Endometrial microvascular endothelial cells (primary cell): ENCODE results near the gene GNA12. TPM values are rescaled to one million over a fixed set of nuclear protein-coding genes. Genes with fewer than 3 reads are reported as not detected.
"Not testable (repeated sequence)": the region's sequence is repeated elsewhere in the genome, so short reads cannot be mapped to it uniquely, and the experiment has no call there.

ENCODE experiments used
- in situ Hi-C: cut with HindIII; loops from 2 replicates; pipeline ENCODE4 v1.10.0; 2017; ENCODE audit warnings: low sequenced_read_pairs, low pct_unique_long_range_greater_than_20kb; ENCODE audit errors: inconsistent ontology term
- total RNA-seq: library from RNA; depleted of rRNA; stranded (reverse); fragments of >200 nt; gene quantifications from one replicate; pipeline ENCODE4 v1.2.3, GENCODE V29; 2015; ENCODE audit errors: inconsistent ontology term

GNA12 gene
- total RNA-seq, 1 donor from 2014 or later, result 66.5 TPM

DNA sequence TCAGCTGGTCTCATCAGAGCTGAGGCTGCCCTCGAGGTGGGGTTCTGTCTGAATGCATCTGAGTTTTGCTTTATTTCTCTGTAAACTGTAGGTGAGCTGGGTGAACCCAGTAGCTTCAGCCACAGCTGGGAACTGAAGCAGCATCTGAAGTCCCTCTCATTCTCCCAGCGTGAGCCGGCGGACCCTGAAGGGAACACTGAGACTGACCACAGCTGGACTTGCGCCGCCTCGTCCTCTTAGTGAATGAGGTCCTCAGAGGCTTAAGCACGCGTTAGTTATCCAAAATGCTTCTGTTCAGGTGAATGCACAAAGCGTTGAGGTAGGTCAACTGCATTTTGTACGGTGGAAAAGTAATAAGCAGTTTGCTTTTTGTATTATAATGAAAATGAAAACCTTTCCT lies 79.5 kb downstream of the GNA12 start:
- in situ Hi-C loops, result no loop called here

DNA sequence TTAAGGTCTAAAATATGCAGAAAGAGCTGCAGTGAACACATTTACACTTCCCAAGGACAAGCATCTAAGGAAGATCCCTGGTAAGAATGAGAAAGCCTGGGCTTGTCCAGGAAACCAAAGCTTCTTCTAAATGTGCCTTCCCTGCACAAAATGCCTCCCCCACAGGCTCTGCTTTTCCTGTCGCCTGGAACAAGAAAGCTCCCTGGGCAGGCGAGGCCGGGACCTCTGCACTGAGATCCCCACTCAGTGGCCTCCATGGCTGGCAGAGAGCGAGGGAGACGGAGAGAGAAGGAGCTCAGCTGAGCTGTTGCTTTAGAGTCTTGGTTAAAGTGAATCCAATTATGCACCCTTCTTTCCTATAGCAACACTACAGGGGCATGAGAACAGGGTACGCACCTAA lies 80.5 kb downstream of the GNA12 start:
- in situ Hi-C loops, result no loop called here

DNA sequence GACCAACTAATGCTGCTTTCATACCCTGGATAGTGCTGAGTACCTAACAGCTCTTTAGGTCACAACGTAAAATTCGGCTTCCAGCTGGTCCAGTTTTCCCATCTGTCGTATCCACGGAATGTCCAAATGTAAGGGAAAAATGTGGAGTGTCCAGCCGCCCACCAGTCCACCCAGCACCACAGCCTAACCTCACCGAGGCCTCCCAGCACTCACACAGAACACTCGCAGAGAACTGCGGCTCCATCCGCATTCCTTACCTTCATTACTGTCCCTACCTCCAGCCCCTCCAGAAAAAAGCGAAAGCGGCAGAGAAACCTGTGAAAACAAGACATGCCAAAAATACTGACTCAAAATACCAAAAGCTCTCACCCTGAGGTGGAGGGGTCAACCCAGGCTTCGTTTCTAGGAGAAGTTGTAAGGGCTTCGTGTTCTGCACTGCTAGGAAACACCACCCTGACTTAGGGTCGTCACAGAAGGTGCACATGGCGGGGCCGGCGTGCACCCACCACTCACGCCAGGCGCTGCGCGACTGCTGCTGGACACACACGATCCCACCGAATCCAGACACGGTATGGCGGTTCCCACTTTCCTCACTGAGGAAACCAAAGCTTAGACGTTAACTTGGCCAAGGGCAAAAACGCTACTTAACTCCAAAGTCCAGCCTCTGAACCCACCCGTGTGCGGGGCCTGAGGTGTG lies 82.2 kb downstream of the GNA12 start:
- in situ Hi-C loops, result no loop called here

DNA sequence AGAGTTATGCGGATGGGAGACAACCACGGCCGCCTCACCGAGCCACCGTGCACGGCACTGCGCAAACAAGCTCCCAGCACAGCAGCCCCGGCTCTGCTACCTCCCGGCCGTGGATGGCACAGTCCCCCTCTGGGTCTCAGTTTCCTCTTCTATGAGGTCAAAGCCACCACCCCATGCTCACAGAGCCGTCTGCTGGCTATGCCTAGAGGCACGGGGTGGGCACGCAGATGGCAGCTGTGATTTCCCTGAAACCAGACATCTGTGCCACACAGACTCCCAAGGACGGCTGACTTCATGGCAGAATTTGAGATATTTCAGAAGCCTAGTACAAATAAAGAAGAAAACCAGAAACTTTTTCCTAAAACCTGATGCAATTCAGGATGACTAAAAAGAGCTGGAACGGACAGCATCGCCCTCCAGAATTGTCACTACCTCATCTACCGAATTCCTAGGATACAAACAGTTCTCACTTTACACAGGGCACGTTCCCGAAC lies 82.9 kb downstream of the GNA12 start:
- in situ Hi-C loops, result no loop called here

DNA sequence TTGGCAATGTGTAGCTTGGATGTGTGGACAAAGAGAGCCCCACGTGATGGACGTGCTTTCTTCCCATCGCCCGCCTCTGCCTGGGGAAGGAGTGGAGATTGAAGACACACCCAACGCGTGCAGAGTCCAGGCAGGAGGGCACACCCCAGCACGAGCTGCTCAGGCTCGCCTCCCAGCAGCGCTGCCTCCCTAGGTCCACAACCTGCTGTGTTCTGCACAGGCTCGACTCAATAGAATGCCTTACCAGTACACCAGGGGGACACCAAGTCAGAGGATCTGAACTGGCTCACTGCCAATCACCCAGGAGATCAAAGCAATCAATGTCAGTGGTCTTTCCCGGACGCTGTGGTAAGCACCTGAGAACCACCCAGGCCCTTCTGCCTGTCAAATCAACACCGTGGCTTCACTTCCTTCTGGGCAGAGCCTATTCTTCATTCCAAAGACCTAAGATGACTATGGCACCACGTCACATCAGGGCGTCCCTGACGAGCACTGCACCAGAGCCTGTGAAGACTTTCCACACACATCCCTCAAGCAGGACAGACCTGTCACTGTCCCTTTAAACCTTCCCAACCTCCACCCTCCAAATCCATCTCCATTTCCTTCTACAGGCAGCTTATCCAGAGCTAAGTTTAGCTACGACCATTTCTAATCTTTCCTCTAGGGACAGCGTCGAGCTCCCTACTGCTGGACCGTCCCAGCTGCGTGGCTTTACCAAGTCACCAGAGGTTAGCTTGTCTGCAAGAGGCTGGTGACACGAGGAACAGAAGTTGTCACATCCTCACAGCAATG lies 83.8 kb downstream of the GNA12 start:
- in situ Hi-C loops, result no loop called here

DNA sequence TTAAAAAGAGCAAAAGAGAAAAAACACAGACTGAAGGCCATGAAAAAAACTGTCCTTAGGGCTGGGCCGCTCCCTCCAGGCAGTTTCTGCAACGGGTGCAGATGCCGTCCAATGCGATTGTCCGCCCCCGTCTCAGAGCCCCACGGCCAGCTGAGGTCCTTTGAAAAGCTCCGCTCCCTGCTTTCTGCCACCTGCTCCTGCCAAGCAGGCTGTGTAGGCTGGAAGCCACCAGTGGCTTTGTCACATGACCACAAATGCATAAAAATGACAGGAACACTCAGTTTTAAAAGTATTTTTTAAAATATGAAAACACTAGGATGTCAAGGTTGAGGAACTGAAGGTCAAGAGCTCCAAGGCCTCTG lies 84.4 kb downstream of the GNA12 start:
- in situ Hi-C loops, result no loop called here

DNA sequence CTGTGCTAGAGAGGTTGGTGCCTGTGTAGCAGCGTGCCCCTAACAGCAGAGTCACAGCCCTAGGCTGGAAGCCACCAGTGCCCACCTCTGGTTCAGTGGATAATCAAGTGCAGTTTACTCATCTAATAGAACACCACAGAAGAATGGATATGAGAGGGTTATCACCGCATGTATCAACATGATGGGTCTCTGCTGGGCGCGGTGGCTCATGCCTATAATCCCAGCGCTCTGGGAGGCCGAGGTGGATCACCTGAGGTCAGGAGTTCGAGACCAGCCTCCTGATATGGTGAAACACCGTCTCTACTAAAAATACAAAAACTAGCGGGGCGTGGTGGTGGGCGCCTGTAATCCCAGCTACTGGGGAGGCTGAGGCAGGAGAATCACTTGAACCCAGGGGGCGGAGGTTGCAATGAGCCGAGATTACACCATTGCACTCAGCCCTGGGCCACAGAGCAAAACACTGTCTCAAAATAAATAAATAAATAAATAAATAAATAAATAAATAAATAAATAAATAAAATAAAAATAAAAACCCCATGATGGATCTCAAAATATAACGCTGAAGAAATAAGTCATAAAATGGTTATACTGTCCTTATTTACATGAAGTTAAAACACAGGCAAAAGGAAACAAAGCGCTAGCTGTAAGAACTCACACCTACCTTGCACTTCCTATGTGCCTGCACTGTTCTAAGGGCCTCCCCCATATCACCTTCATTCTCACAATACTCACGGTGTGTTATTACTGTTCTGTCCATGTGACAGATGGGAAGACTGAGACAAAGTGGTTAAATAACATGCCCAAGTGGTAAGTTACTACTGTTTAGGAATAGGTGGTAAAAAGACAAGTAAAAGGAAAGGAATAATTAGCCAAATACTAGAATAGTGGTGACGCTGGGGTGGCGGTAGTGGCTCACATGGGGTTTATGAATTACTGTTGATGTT lies 85.2 kb downstream of the GNA12 start:
- in situ Hi-C loops, result no loop called here

DNA sequence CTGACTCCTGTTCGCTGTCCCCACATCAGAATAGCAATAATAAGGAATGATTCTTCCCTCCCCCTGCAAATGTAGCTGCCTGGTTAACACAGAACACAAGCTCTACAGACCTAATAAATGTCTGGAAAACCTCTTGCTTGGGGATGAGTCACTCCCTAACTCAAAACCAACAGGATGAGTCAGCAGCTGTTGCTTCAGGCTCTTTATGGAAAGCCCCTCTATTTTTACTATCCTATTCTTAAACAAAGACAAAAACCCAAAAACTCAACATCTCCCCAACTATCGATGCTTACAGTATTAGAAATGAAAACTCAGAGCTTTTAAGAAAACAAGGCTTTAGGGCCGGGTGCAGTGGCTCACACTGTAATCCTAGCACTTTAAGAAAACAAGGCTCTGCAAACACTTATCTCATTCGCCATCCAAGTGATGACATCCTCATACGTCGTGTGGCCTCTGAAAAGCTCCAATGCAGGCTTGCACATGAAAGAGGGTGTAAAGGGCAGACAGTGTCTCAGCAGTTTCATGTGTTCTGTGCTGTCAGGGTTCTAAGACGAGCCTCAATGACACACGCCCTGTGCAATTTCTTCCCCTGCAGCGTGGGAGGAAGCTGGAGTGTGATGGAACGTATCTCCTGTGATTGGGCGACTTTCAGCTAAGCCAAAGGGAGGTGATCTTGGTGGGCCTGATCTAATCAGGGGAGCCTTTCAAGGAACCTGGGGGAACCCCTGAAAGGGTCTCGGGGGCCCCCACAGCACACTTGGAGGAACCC lies 86.0 kb downstream of the GNA12 start:
- in situ Hi-C loops, result no loop called here

DNA sequence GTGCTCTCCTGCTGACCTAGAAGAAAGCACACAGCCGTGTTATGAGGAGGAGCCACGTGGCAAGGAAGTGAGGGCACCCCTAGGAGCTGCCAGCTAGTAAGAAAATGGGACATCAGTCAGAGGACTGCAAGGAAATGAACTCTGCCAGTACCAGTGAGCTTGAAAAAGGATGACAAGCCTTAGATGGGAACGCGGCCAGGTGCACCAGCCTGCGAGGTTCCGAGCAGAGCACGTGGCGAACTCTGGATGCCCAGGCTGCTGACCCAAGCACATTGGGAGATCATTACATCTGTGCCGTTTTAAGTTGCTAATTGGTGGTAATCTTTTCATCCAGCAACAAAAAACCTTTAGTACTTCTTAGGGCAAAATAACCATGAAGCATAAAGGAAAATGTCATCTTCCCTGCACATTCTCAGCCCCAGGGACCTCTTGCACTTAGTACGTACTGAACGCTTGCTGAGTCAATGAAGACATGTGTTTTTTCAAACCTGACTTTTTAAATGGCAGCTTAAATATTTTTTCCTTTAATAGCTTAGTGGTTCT lies 86.7 kb downstream of the GNA12 start:
- in situ Hi-C loops, result no loop called here

DNA sequence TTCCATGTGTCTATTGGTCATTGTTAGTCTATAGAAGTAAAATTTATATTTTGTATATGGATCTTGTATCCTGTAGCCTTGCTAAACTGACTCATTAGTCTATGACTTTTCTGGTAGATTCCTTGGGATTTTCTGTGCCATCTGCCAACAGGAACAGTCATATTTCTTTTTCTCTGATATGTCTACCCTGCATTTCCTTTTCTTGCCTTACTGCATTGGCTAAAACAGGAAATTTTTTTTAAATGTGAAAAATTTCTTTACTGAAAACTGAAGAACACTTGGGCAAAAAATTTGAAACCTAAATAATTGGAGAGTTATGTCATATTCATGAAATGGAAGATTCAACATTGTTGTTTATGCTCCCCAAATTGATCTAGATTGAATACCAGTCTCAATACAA lies 88.6 kb downstream of the GNA12 start:
- in situ Hi-C loops, result no loop called here

DNA sequence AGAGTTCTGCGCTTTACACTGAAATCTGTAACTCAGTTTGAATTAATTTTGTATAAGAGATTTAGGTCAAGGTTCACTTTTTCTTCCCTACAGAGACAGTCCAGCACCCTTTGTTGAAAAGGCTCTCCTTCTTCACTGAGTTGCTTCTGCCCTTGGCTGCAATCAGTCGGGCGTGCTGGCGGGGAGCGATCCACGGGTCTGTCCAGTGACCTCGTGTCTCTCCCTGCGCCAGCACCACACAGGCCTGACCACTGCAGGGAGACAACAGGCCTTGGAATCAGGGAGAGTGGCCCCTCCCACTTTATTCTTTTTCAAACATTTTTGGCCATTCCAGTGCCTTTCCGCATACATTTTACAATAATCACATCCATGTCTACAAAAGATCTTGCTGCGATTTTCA lies 89.2 kb downstream of the GNA12 start:
- in situ Hi-C loops, result no loop called here

DNA sequence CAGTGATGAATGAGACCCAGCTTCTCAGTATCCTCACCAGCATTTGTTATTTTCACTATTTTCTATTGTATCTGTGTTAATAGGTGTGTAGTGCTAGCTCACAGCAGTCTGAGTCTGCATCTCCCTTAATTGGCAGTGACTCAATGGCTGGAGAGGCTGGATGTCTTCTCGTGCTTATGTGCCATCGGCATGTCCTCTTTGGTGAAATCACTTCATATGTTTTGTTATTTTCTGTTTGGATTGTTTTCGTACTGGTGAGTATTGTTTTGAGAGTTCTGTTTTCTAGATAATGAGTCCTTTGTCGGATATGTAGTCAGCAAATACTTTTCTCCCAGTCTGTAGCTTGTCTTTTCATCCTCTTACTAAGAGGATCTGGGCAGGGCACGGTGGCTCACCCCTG lies 90.0 kb downstream of the GNA12 start:
- in situ Hi-C loops, result no loop called here

DNA sequence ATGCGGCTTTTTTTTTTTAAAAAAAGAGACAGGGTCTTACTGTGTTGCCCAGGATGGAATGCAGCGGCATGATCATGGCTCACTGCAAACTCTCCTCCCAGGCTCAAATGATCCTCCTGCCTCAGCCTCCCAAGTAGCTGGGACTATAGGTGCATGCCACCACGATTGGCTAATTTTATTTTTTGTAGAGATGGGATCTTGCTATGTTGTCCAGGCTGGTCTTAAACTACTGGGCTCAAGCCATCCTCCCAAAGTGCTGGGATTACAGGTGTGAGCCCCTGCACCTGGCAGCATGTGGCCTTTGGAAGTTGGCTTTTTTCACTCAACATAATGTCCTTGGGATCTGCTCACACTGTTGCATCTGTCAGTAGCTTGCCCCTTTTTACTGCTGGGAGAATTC lies 91.0 kb downstream of the GNA12 start:
- in situ Hi-C loops, result no loop called here

DNA sequence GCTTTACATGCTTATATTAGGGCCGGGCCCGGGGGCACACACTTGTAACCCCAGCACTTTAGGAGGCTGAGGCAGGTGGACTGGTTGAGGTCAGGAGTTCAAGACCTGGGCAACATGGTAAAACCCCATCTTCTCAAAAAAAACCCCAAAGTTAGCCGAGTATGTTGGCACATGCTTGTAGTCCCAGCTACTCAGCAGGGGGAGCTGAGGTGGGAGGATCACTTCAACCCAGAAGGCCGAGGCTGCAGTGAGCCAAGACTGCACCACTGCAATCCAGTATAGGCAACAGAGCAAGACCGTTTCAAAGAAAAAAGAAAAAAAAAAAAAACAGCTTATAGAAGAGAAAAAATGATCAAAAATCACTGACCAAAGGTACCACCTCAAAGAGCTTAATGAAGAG lies 93.0 kb downstream of the GNA12 start:
- in situ Hi-C loops, result no loop called here

DNA sequence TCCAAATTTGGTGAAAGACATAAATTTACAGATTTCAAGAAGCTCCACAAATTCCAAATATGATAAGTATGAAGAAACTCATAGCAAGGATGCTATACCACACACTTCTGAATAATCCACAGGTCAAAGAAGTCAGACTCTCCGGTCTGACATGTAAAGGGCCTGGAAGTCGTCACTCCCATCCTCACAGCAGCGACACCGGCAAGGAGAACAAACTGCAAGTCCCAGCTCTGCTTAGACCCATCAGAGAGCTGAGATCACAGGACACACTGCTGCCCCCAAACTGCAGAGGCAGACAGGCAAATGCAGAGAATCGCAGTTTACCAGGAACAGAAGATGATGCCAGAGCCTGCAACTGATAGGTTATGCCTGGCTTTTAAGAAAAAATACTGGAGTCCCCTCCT lies 94.1 kb downstream of the GNA12 start:
- in situ Hi-C loops, result no loop called here

DNA sequence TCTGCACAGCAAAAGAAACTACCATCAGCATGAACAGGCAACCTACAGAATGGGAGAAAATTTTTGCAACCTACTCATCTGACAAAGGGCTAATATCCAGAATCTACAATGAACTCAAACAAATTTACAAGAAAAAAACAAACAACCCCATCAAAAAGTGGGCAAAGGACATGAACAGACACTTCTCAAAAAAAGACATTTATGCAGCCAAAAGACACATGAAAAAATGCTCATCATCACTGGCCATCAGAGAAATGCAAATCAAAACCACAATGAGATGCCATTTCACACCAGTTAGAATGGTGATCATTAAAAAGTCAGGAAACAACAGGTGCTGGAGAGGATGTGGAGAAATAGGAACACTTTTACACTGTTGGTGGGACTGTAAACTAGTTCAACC lies 95.4 kb downstream of the GNA12 start:
- in situ Hi-C loops, result not testable (repeated sequence)

DNA sequence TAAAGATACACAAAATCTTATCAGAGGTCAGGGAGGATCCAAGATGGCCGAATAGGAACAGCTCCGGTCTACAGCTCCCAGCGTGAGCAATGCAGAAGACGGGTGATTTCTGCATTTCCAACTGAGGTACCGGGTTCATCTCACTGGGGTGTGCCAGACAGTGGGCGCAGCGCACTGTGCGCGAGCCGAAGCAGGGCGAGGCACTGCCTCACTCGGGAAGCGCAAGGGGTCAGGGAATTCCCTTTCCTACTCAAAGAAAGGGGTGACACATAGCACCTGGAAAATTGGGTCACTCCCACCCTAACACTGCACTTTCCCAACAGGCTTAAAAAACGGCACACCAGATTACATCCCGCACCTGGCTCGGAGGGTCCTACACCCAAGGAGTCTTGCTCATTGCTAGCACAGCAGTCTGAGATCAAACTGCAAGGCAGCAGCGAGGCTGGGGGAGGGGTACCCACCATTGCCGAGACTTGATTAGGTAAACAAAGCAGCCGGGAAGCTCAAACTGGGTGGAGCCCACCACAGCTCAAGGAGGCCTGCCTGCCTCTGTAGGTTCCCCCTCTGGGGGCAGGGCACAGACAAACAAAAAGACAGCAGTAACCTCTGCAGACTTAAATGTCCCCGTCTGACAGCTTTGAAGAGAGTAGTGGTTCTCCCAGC lies 100.5 kb downstream of the GNA12 start:
- in situ Hi-C loops, result not testable (repeated sequence)
